HepG2 (cell line): ENCODE measurements around the gene GUSB. TPM values are rescaled to one million over a fixed set of nuclear protein-coding genes. Genes with fewer than 3 reads are reported as not detected.
A peak's percentile ranks its signal among the peaks of the same experiment; 100 is the strongest.

ENCODE experiments used
- ATF1 ChIP-seq: IDR thresholded peaks from 2 replicates; pipeline ENCODE4 v1.6.1; 2016; ENCODE audit warnings: mild to moderate bottlenecking, control low read depth
- EEA1 ChIP-seq: sonication (generic); formaldehyde crosslinking; IDR thresholded peaks from 2 replicates; pipeline ENCODE4 v1.5.1; 2020; ENCODE audit warnings: mild to moderate bottlenecking, missing genetic modification reagents, borderline replicate concordance
- NAIF1 ChIP-seq: sonication (generic); formaldehyde crosslinking; IDR thresholded peaks from 2 replicates; pipeline ENCODE4 v1.5.0; 2020; ENCODE audit warnings: mild to moderate bottlenecking, missing genetic modification reagents, borderline replicate concordance
- PCBP2 ChIP-seq: fragments of 200-400 bp; formaldehyde crosslinking; optimal IDR thresholded peaks from 2 replicates; pipeline ENCODE3; 2018; ENCODE audit warnings: low read length, low read depth; ENCODE audit not compliant: poor library complexity, severe bottlenecking
- RBM39 ChIP-seq: fragments of 200-400 bp; formaldehyde crosslinking; IDR thresholded peaks from one replicate; pipeline ENCODE4 v1.6.1; 2018; ENCODE audit warnings: antibody characterized with exemption, mild to moderate bottlenecking, low read depth, low read length; ENCODE audit not compliant: poor library complexity, severe bottlenecking
- SIN3A ChIP-seq: IDR thresholded peaks from 2 replicates; pipeline ENCODE4 v1.6.1; 2011; ENCODE audit warnings: low read depth, mild to moderate bottlenecking, control low read depth, low read length, borderline replicate concordance
- SOX5 ChIP-seq: IDR thresholded peaks from 2 replicates; pipeline ENCODE4 v1.6.1; 2016; ENCODE audit warnings: borderline replicate concordance
- YEATS4 ChIP-seq: sonication (generic); formaldehyde crosslinking; IDR thresholded peaks from 2 replicates; pipeline ENCODE4 v1.4.0; 2020; ENCODE audit warnings: missing genetic modification reagents, borderline replicate concordance
- ZKSCAN5 ChIP-seq: sonication (generic); formaldehyde crosslinking; IDR thresholded peaks from 2 replicates; pipeline ENCODE4 v1.5.1; 2020; ENCODE audit warnings: mild to moderate bottlenecking, missing genetic modification reagents
- ZNF143 ChIP-seq: sonication (generic); formaldehyde crosslinking; IDR thresholded peaks from 2 replicates; pipeline ENCODE4 v1.4.0; 2020; ENCODE audit warnings: missing genetic modification reagents
- ZNF367 ChIP-seq: sonication (generic); formaldehyde crosslinking; IDR thresholded peaks from 2 replicates; pipeline ENCODE4 v1.4.0; 2020; ENCODE audit warnings: missing genetic modification reagents, borderline replicate concordance
- ZSCAN21 ChIP-seq: sonication (generic); formaldehyde crosslinking; IDR thresholded peaks from 2 replicates; pipeline ENCODE4 v1.8.0; 2022; ENCODE audit warnings: mild to moderate bottlenecking, missing genetic modification reagents, moderate library complexity, borderline replicate concordance
- polyA plus RNA-seq, 8 experiments: library from polyadenylated mRNA; depleted of rRNA in 3 of 8; stranded (reverse) in 7 of 8; unstranded in 1 of 8; fragments of >200 nt; fragmentation: Illumina TruSeq in 4 of 8; extraction: Trizol in 4 of 8; gene quantifications; 2 replicates each; pipeline versions ENCODE4 v1.2.1 to v1.2.3, GENCODE V29; 2011 to 2016; ENCODE audit warnings: low read depth in 4 of 8, missing spikeins in 1 of 8, mixed read lengths in 1 of 8; ENCODE audit not compliant: insufficient read depth in 1 of 8
- total RNA-seq, 5 experiments: library from RNA; depleted of rRNA; stranded (reverse); fragments of >200 nt; fragmentation: Illumina TruSeq; extraction: Trizol; gene quantifications; 2 replicates each; pipeline ENCODE4 v1.2.3, GENCODE V29; 2016; ENCODE audit warnings: low read depth in 1 of 5
- TF ChIP-seq, protein P1 (sequence below): sonication (generic); formaldehyde crosslinking; IDR thresholded peaks from 2 replicates; pipeline ENCODE4 v1.5.0; 2020; ENCODE audit warnings: mild to moderate bottlenecking, missing genetic modification reagents
- TF ChIP-seq, protein P2 (sequence below): sonication (generic); formaldehyde crosslinking; IDR thresholded peaks from 2 replicates; pipeline ENCODE4 v1.5.0; 2020; ENCODE audit warnings: missing genetic modification reagents
- TF ChIP-seq, protein P3 (sequence below): IDR thresholded peaks from 2 replicates; pipeline ENCODE4 v1.6.1; 2016; ENCODE audit warnings: mild to moderate bottlenecking, missing biosample characterization, missing genetic modification reagents
- TF ChIP-seq, protein P4 (sequence below): sonication (generic); formaldehyde crosslinking; IDR thresholded peaks from 2 replicates; pipeline ENCODE4 v1.5.1; 2020; ENCODE audit warnings: mild to moderate bottlenecking, missing genetic modification reagents, moderate library complexity
- TF ChIP-seq, protein P5 (sequence below): sonication (generic); formaldehyde crosslinking; conservative IDR thresholded peaks from 2 replicates; pipeline ENCODE4 v1.5.0; 2020; ENCODE audit warnings: missing genetic modification reagents

GUSB gene
- total and polyA plus RNA-seq, 2 of the 13 experiments (the other 11 are each of a cell fraction or from before 2014, with no cell fraction given) = 18.8 to 60.0 TPM

DNA sequence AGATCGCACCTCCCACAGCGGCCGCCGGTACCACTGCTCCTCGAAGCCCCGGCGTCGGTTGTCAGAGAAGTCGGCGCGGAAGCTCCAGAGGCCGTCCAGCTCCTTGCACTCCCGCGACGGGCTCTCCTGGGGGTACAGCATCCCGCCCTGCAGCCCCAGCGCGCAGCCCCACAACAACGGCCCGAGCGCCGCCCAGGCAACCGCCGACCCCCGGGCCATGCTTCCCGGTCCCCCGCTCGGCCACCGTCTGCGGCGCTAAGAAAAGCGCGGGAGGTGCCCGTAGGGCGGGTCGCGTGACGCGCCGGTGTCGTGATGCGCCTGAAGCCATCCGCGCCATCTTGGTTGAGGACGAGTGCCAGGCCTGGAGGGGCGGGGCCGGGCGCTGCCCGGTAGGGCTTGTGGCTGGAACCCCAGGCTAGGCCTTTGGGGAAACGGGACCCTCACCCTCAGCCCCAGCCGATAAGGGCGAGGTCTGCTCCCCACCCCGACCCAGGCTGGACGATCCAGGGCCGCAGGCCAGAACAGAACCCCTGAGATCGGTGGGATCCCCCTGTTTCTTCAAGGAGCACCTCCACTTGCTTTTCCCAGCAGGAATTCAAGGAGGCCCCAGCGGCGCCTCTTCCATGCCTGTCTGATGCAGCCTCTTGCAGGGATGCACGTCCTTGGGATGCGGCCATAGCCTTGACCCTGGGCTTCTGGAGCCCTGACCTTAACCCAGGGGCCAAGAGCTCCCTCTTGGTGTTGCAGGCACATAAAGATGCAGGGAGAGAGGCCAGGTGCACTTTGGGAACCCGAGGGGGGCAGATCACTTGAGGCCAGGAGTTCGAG lies at the start of gene GUSB (continued):
- TF ChIP-seq, protein P1, sequence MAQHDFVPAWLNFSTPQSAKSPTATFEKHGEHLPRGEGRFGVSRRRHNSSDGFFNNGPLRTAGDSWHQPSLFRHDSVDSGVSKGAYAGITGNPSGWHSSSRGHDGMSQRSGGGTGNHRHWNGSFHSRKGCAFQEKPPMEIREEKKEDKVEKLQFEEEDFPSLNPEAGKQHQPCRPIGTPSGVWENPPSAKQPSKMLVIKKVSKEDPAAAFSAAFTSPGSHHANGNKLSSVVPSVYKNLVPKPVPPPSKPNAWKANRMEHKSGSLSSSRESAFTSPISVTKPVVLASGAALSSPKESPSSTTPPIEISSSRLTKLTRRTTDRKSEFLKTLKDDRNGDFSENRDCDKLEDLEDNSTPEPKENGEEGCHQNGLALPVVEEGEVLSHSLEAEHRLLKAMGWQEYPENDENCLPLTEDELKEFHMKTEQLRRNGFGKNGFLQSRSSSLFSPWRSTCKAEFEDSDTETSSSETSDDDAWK = no peak
- TF ChIP-seq YEATS4 (CRISPR knock-in tag) (peak; percentile 92), EEA1 (CRISPR knock-in tag) (no peak), ZNF367 (CRISPR knock-in tag) (peak; percentile 94; the same call in 1 of the 2 replicates), RBM39 (peak; percentile 55), NAIF1 (CRISPR knock-in tag) (peak; percentile 91), SOX5 (CRISPR knock-in tag) (peak; percentile 63; the same call in 1 of the 2 replicates), ZNF143 (CRISPR knock-in tag) (peak; percentile 68), ZKSCAN5 (no peak), ZSCAN21 (CRISPR knock-in tag) (peak; percentile 95), ATF1 (CRISPR knock-in tag) (peak; percentile 94), PCBP2 (no peak), SIN3A (peak; percentile 76; the same call in 1 of the 2 replicates)
- TF ChIP-seq, protein P2, sequence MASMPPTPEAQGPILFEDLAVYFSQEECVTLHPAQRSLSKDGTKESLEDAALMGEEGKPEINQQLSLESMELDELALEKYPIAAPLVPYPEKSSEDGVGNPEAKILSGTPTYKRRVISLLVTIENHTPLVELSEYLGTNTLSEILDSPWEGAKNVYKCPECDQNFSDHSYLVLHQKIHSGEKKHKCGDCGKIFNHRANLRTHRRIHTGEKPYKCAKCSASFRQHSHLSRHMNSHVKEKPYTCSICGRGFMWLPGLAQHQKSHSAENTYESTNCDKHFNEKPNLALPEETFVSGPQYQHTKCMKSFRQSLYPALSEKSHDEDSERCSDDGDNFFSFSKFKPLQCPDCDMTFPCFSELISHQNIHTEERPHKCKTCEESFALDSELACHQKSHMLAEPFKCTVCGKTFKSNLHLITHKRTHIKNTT (CRISPR knock-in tag) = 0 out of 2 replicates have a peak, but pooled peaks have one; percentile 68
- TF ChIP-seq, protein P3, sequence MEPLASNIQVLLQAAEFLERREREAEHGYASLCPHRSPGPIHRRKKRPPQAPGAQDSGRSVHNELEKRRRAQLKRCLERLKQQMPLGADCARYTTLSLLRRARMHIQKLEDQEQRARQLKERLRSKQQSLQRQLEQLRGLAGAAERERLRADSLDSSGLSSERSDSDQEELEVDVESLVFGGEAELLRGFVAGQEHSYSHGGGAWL (CRISPR knock-in tag) = peak; percentile 98
- TF ChIP-seq, protein P4, sequence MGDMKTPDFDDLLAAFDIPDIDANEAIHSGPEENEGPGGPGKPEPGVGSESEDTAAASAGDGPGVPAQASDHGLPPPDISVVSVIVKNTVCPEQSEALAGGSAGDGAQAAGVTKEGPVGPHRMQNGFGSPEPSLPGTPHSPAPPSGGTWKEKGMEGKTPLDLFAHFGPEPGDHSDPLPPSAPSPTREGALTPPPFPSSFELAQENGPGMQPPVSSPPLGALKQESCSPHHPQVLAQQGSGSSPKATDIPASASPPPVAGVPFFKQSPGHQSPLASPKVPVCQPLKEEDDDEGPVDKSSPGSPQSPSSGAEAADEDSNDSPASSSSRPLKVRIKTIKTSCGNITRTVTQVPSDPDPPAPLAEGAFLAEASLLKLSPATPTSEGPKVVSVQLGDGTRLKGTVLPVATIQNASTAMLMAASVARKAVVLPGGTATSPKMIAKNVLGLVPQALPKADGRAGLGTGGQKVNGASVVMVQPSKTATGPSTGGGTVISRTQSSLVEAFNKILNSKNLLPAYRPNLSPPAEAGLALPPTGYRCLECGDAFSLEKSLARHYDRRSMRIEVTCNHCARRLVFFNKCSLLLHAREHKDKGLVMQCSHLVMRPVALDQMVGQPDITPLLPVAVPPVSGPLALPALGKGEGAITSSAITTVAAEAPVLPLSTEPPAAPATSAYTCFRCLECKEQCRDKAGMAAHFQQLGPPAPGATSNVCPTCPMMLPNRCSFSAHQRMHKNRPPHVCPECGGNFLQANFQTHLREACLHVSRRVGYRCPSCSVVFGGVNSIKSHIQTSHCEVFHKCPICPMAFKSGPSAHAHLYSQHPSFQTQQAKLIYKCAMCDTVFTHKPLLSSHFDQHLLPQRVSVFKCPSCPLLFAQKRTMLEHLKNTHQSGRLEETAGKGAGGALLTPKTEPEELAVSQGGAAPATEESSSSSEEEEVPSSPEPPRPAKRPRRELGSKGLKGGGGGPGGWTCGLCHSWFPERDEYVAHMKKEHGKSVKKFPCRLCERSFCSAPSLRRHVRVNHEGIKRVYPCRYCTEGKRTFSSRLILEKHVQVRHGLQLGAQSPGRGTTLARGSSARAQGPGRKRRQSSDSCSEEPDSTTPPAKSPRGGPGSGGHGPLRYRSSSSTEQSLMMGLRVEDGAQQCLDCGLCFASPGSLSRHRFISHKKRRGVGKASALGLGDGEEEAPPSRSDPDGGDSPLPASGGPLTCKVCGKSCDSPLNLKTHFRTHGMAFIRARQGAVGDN (CRISPR knock-in tag) = peak; percentile 99
- TF ChIP-seq, protein P5, sequence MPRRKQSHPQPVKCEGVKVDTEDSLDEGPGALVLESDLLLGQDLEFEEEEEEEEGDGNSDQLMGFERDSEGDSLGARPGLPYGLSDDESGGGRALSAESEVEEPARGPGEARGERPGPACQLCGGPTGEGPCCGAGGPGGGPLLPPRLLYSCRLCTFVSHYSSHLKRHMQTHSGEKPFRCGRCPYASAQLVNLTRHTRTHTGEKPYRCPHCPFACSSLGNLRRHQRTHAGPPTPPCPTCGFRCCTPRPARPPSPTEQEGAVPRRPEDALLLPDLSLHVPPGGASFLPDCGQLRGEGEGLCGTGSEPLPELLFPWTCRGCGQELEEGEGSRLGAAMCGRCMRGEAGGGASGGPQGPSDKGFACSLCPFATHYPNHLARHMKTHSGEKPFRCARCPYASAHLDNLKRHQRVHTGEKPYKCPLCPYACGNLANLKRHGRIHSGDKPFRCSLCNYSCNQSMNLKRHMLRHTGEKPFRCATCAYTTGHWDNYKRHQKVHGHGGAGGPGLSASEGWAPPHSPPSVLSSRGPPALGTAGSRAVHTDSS (CRISPR knock-in tag) = 0 out of 2 replicates have a peak, but pooled peaks have one; percentile 65
